Natural killer cell (primary cell): ENCODE measurements around the gene DAPK1. TPM values are rescaled to one million over a fixed set of nuclear protein-coding genes. Genes with fewer than 3 reads are reported as not detected.

Source experiments
- ATAC-seq, 3 donors: fragments of 150-1000 bp in 2 of 3; fragments of 200-7000 bp in 1 of 3; cut with Tn5 transposase; 1 replicate in 1 of 3; 2 replicates in 2 of 3; pipeline ENCODE4 v1.10.0; 2021; ENCODE audit warnings: mild to moderate bottlenecking in 2 of 3, moderate library complexity in 2 of 3
- DNase-seq, 2 donors: peaks; one replicate each; pipeline versions ENCODE4 v3.0.0 to v3.0.0-alpha.2; 2013 to 2021; ENCODE audit warnings: mixed read lengths in 1 of 2
- H3K27ac ChIP-seq: one replicate; pipeline ENCODE4 v1.5.1; 2013; ENCODE audit warnings: mild to moderate bottlenecking, low read length
- H3K27me3 ChIP-seq: one replicate; pipeline ENCODE4 v1.6.1; 2013; ENCODE audit warnings: low read length; ENCODE audit not compliant: control insufficient read depth, insufficient read depth
- H3K36me3 ChIP-seq: one replicate; pipeline ENCODE4 v1.6.1; 2013; ENCODE audit warnings: low read length; ENCODE audit not compliant: control insufficient read depth, insufficient read depth
- H3K4me1 ChIP-seq: one replicate; pipeline ENCODE4 v1.6.1; 2013; ENCODE audit warnings: low read length; ENCODE audit not compliant: control insufficient read depth, insufficient read depth
- H3K4me3 ChIP-seq: one replicate; pipeline ENCODE4 v1.5.1; 2013; ENCODE audit warnings: low read length
- H3K9me3 ChIP-seq: one replicate; pipeline ENCODE4 v1.6.1; 2013; ENCODE audit warnings: low read length; ENCODE audit not compliant: control insufficient read depth, insufficient read depth
- H3K27ac Mint-ChIP-seq, 2 donors: one replicate each; pipeline ENCODE4 v1.8.0; 2022; ENCODE audit warnings: mild to moderate bottlenecking in 2 of 2, mixed read lengths in 2 of 2, moderate library complexity in 1 of 2
- H3K27me3 Mint-ChIP-seq, 2 donors: one replicate each; pipeline ENCODE4 v1.8.0; 2022; ENCODE audit warnings: low read depth in 2 of 2, mixed read lengths in 2 of 2
- H3K36me3 Mint-ChIP-seq: one replicate; pipeline ENCODE4 v1.8.0; 2022; ENCODE audit warnings: mixed read lengths
- H3K4me1 Mint-ChIP-seq, 2 donors: one replicate each; pipeline ENCODE4 v1.8.0; 2022; ENCODE audit warnings: mixed read lengths in 2 of 2
- H3K4me3 Mint-ChIP-seq: one replicate; pipeline ENCODE4 v1.8.0; 2022; ENCODE audit warnings: mild to moderate bottlenecking, moderate library complexity, mixed read lengths
- H3K9me3 Mint-ChIP-seq, 2 donors: one replicate each; pipeline ENCODE4 v1.8.0; 2022; ENCODE audit warnings: mixed read lengths in 2 of 2
- CTCF ChIP-seq: fragments of 200-600 bp; IDR thresholded peaks from one replicate; pipeline ENCODE4 v1.8.0; 2022; ENCODE audit warnings: antibody characterized with exemption
- WGBS: methylation state at CpG from one replicate; pipeline ENCODE4 v1.1.7; 2013; ENCODE audit warnings: missing lambda C conversion rate; ENCODE audit not compliant: insufficient coverage; 5-methylcytosine and 5-hydroxymethylcytosine counted together
- intact Hi-C: fragments of 100-400 bp; cut with micrococcal nuclease; formaldehyde crosslinking; loops from one replicate; pipeline ENCODE4 v1.14.2; 2022
- total RNA-seq, 4 donors: library from RNA; stranded (reverse); fragments of 120-200 nt in 1 of 4; gene quantifications; one replicate each; pipeline versions ENCODE4 v1.2.3 to v1.2.4, GENCODE V29; 2013 to 2022

Gene DAPK1
- total RNA-seq, 3 donors from 2014 or later (not counting 1 experiment from before 2014, with no cell fraction given), result 12.2 to 26.5 (median 22.7) TPM

- TF ChIP-seq CTCF, result no peak
- Mint-ChIP-seq H3K4me3 (peak overlapping the region; percentile 7), H3K36me3 (no peaks in the 10 kb centered on the region), H3K27me3 (peaks cover 23 to 25% of the 10 kb centered on the region in 2 donors), H3K9me3 (no peaks in the 10 kb centered on the region), H3K27ac (peak overlapping the region in 1 of 2 donors; percentile 31), H3K4me1 (peaks cover 6 to 20% of the 10 kb centered on the region in 2 donors)
- Histone ChIP-seq H3K27me3 (peaks cover 2% of the 10 kb centered on the region), H3K36me3 (no peaks in the 10 kb centered on the region), H3K27ac (no peak overlapping the region), H3K4me1 (no peaks in the 10 kb centered on the region), H3K9me3 (no peaks in the 10 kb centered on the region), H3K4me3 (no peak overlapping the region)
- ATAC-seq (peak in 2 of 3 donors; percentile 18 to 30), DNase-seq (no peak)
- 0% methylated on average over 2 of the region's 2 CpGs for WGBS
- intact Hi-C loops, result no loop called here
Measured at GRCh38 chr9:87494970-87495471, 2.6 kb upstream of the DAPK1 start.

- Histone ChIP-seq H3K36me3 (no peaks in the 10 kb centered on the region), H3K9me3 (no peaks in the 10 kb centered on the region), H3K27me3 (peaks cover 2% of the 10 kb centered on the region), H3K4me1 (no peaks in the 10 kb centered on the region), H3K27ac (no peak overlapping the region), H3K4me3 (no peak overlapping the region)
- H3K27ac Mint-ChIP-seq, result no peak overlapping the region
- WGBS, result 14% methylated on average over 15 of the region's 15 CpGs
- ATAC-seq, result no peak
- H3K4me1 Mint-ChIP-seq, result peaks cover 6 to 20% of the 10 kb centered on the region in 2 donors
- H3K9me3 Mint-ChIP-seq, result no peaks in the 10 kb centered on the region
- H3K36me3 Mint-ChIP-seq, result no peaks in the 10 kb centered on the region
- H3K27me3 Mint-ChIP-seq, result peaks cover 25 to 37% of the 10 kb centered on the region in 2 donors
- no peak for DNase-seq
- TF ChIP-seq CTCF, result no peak
- intact Hi-C loops, result no loop called here
- peak overlapping the region; percentile 81 for H3K4me3 Mint-ChIP-seq
Measured at GRCh38 chr9:87497080-87497603, 525 bp upstream of the DAPK1 start.

GRCh38 chr9:87498046-87498810, 561 bp downstream of the DAPK1 start:
- peak in 2 of 3 donors; percentile 6 to 34 for ATAC-seq
- Histone ChIP-seq H3K36me3 (no peaks in the 10 kb centered on the region), H3K4me1 (no peaks in the 10 kb centered on the region), H3K27me3 (peaks cover 2% of the 10 kb centered on the region), H3K9me3 (no peaks in the 10 kb centered on the region), H3K4me3 (peak overlapping the region; percentile 31), H3K27ac (no peak overlapping the region)
- intact Hi-C loops, result no loop called here
- Mint-ChIP-seq H3K27ac (peak overlapping the region in 1 of 2 donors; percentile 60), H3K9me3 (no peaks in the 10 kb centered on the region), H3K4me1 (peaks cover 6 to 18% of the 10 kb centered on the region in 2 donors), H3K4me3 (peak overlapping the region; percentile 73), H3K36me3 (no peaks in the 10 kb centered on the region), H3K27me3 (peaks cover 18 to 30% of the 10 kb centered on the region in 2 donors)
- DNase-seq, result no peak
- 2% methylated on average over 80 of the region's 80 CpGs for WGBS
- no peak for TF ChIP-seq CTCF
